ENCODE results near the gene ZGLP1.

GRCh38 chr19:10292789-10293636 is 16.6 kb downstream of the ZGLP1 start:
- TF ChIP-seq CTCF (IDR thresholded peaks at IDR 0.05) (no peak), POLR2AphosphoS5 (IDR thresholded peaks at IDR 0.05; ENCODE audit: low read depth, low read length) (no peak)

Data from Panc1 (cell line).